Loucy (cell line): ENCODE results near the gene SH2D1B.

Source experiments
- H2AFZ ChIP-seq: fragments of 200-600 bp; sonication (generic); 2 replicates; pipeline ENCODE4 v1.6.0; 2016; ENCODE audit warnings: antibody characterized with exemption, mild to moderate bottlenecking, low read length, moderate library complexity
- H3F3A ChIP-seq: fragments of 200-600 bp; 2 replicates; pipeline ENCODE4 v1.6.0; 2016; ENCODE audit warnings: antibody characterized with exemption, low read depth, mild to moderate bottlenecking
- H3K27me3 ChIP-seq: fragments of 200-600 bp; sonication (generic); 2 replicates; pipeline ENCODE4 v1.6.1; 2014; ENCODE audit warnings: low read length, mild to moderate bottlenecking; ENCODE audit not compliant: insufficient read depth, poor library complexity, severe bottlenecking
- H3K36me3 ChIP-seq: fragments of 200-600 bp; sonication (generic); 2 replicates; pipeline ENCODE4 v1.6.1; 2016; ENCODE audit warnings: low read length; ENCODE audit not compliant: insufficient read depth
- H3K4me1 ChIP-seq: fragments of 200-600 bp; sonication (generic); 2 replicates; pipeline ENCODE4 v1.5.1; 2014; ENCODE audit warnings: low read length, mild to moderate bottlenecking; ENCODE audit not compliant: insufficient read depth, poor library complexity, severe bottlenecking
- H3K4me2 ChIP-seq: fragments of 200-600 bp; sonication (generic); 2 replicates; pipeline ENCODE4 v1.6.0; 2014; ENCODE audit warnings: antibody characterized with exemption, low read length, low read depth, mild to moderate bottlenecking; ENCODE audit not compliant: poor library complexity, severe bottlenecking
- H3K4me3 ChIP-seq: fragments of 200-600 bp; sonication (generic); 2 replicates; pipeline ENCODE4 v1.5.1; 2014; ENCODE audit warnings: low read length, mild to moderate bottlenecking, mixed read lengths; ENCODE audit not compliant: poor library complexity, severe bottlenecking
- H3K79me2 ChIP-seq: fragments of 200-600 bp; sonication (generic); 2 replicates; pipeline ENCODE4 v1.6.1; 2014; ENCODE audit warnings: low read length; ENCODE audit not compliant: insufficient read depth
- H3K9ac ChIP-seq: fragments of 200-600 bp; sonication (generic); 2 replicates; pipeline ENCODE4 v1.6.0; 2014; ENCODE audit warnings: mild to moderate bottlenecking, low read depth, low read length, moderate library complexity; ENCODE audit not compliant: poor library complexity, severe bottlenecking
- H3K9me2 ChIP-seq: fragments of 200-600 bp; sonication (generic); replicated peaks from 2 replicates; pipeline ENCODE4 v1.6.1; 2016; ENCODE audit warnings: low read depth, low read length, mixed read lengths
- H3K9me3 ChIP-seq: fragments of 200-600 bp; sonication (generic); 2 replicates; pipeline ENCODE4 v1.6.1; 2014; ENCODE audit warnings: mild to moderate bottlenecking, antibody characterized with exemption, low read length, low read depth; ENCODE audit not compliant: insufficient read depth
- H4K20me1 ChIP-seq: fragments of 200-600 bp; sonication (generic); 2 replicates; pipeline ENCODE4 v1.6.0; 2014; ENCODE audit warnings: antibody characterized with exemption, low read length, mild to moderate bottlenecking; ENCODE audit not compliant: insufficient read depth, poor library complexity, severe bottlenecking
- EZH2phosphoT487 ChIP-seq: fragments of 200-600 bp; IDR thresholded peaks from 2 replicates; pipeline ENCODE4 v1.6.1; 2018; ENCODE audit warnings: antibody characterized with exemption, mild to moderate bottlenecking, moderate library complexity, borderline replicate concordance
- TF ChIP-seq, protein P1 (sequence below): fragments of 200-600 bp; sonication (generic); conservative IDR thresholded peaks from 2 replicates; pipeline ENCODE4 v1.5.1; 2014; ENCODE audit warnings: mild to moderate bottlenecking, antibody characterized with exemption, low read length

Gene SH2D1B

DNA sequence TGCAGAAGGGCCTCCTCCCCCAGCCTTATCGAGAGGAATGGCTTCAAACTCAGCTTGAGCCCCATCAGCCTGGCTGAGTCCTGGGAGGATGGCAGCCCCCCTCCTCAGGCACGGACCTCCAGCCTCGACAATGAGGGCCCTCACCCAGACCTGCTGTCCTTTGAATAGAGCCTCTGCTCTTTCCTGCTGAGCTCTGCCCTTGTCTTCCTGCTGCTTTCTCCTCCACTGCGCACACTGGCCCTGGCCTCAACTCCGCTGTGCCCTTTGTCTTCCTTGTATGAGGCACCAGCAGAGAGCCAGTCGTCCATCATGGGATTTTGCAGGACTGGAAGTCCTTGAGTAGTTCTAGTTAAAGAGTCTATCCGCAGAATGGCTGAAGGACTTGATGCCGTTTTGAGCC, 28.4 kb downstream of the SH2D1B start:
- Histone ChIP-seq H3K4me1 (no peaks in the 10 kb centered on the region), H3K36me3 (no peaks in the 10 kb centered on the region), H3K4me2 (no peak overlapping the region), H4K20me1 (no peaks in the 10 kb centered on the region), H3K79me2 (no peaks in the 10 kb centered on the region), H3K9me3 (no peaks in the 10 kb centered on the region), H3K27me3 (no peaks in the 10 kb centered on the region), H3K9ac (no peak overlapping the region), H3K9me2 (no peaks in the 10 kb centered on the region), H3K4me3 (no peak overlapping the region), H3F3A (no peaks in the 10 kb centered on the region), H2AFZ (no peak overlapping the region)
- TF ChIP-seq, protein P1, sequence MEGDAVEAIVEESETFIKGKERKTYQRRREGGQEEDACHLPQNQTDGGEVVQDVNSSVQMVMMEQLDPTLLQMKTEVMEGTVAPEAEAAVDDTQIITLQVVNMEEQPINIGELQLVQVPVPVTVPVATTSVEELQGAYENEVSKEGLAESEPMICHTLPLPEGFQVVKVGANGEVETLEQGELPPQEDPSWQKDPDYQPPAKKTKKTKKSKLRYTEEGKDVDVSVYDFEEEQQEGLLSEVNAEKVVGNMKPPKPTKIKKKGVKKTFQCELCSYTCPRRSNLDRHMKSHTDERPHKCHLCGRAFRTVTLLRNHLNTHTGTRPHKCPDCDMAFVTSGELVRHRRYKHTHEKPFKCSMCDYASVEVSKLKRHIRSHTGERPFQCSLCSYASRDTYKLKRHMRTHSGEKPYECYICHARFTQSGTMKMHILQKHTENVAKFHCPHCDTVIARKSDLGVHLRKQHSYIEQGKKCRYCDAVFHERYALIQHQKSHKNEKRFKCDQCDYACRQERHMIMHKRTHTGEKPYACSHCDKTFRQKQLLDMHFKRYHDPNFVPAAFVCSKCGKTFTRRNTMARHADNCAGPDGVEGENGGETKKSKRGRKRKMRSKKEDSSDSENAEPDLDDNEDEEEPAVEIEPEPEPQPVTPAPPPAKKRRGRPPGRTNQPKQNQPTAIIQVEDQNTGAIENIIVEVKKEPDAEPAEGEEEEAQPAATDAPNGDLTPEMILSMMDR: no peak

DNA sequence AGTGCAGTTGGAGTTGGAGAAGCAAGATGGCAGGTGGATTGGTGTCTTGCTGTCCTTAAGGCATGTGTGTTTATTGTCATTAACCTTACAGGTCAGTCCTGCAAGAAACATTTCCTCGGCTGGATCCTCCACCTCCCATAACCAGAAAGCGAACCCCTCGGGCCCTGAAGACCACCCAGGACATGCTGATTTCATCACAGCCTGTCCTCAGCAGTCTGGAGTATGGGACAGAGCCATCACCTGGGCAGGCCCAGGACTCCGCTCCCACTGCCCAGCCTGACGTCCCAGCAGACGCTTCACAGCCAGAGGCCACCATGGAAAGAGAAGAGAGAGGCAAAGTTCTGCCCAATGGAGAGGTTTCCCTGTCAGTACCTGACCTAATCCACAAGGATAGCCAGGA, 28.8 kb downstream of the SH2D1B start:
- H4K20me1 ChIP-seq: no peaks in the 10 kb centered on the region
- no peaks in the 10 kb centered on the region for H3F3A ChIP-seq
- TF ChIP-seq EZH2phosphoT487: no peak
- TF ChIP-seq, protein P1: no peak
- no peaks in the 10 kb centered on the region for H3K4me1 ChIP-seq
- H3K36me3 ChIP-seq: no peaks in the 10 kb centered on the region
- no peak overlapping the region for H3K4me3 ChIP-seq
- no peak overlapping the region for H3K4me2 ChIP-seq
- no peak overlapping the region for H3K9ac ChIP-seq
- no peaks in the 10 kb centered on the region for H3K9me2 ChIP-seq
- H3K79me2 ChIP-seq: no peaks in the 10 kb centered on the region
- no peaks in the 10 kb centered on the region for H3K27me3 ChIP-seq
- no peaks in the 10 kb centered on the region for H3K9me3 ChIP-seq
- H2AFZ ChIP-seq: no peak overlapping the region

DNA sequence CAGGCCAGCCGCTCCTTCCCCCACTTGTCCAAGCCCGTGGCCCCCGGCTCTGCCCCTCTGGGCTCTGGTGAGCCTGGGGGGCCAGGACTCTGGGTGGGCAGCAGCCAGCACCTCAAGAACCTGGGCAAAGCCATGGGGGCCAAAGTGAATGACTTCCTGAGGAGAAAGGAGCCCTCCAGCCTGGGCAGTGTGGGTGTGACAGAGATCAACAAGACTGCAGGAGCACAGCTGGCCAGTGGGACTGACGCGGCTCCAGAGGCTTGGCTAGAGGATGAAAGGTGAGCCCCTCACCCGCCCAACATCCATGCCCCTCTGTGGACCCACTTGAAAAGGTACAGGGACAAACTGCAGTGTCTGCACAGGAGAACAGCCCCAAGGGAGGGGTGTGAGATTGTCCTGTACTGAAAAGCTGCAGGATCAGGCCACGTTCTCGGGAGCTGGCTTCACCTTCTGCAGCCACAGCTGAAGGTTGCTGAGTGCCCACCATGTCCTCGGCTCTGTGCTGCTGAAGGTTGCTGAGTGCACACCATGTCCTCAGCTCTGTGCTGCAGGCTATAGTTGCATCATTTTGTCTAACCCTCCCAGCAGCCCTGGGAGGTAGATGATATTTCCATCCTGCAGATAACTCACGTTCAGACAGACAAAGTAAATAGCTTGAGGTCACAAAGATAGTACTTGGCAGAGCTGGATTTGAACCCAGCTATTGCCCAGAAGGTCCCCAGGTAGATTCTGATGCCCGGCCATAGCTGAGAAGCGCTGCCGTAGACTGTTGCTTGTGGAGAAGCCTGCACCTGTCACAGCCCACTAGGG, 29.8 kb downstream of the SH2D1B start:
- TF ChIP-seq, protein P1: no peak
- no peak for TF ChIP-seq EZH2phosphoT487
- H3K36me3 ChIP-seq: no peaks in the 10 kb centered on the region
- H3K79me2 ChIP-seq: no peaks in the 10 kb centered on the region
- H3K4me3 ChIP-seq: no peak overlapping the region
- H3K4me1 ChIP-seq: no peaks in the 10 kb centered on the region
- H3K27me3 ChIP-seq: no peaks in the 10 kb centered on the region
- no peaks in the 10 kb centered on the region for H4K20me1 ChIP-seq
- H3K4me2 ChIP-seq: no peak overlapping the region
- H3K9me2 ChIP-seq: no peaks in the 10 kb centered on the region
- no peaks in the 10 kb centered on the region for H3F3A ChIP-seq
- H3K9ac ChIP-seq: no peak overlapping the region
- H3K9me3 ChIP-seq: no peaks in the 10 kb centered on the region
- H2AFZ ChIP-seq: no peak overlapping the region
